ENCODE data around the gene ANTXR1. TPM values are rescaled to one million over a fixed set of nuclear protein-coding genes. Genes with fewer than 3 reads are reported as not detected.

ANTXR1 gene
- total RNA-seq, 1 experiment from 2014 or later: 25.7 TPM

- CTCF ChIA-PET: no interaction called here
- no peak for TF ChIP-seq YY1 (IDR thresholded peaks at IDR 0.05; ENCODE audit: extremely low read depth, insufficient replicate concordance, low read depth, low read length)
- no peak for TF ChIP-seq EGR1 (IDR thresholded peaks at IDR 0.05; ENCODE audit: low read depth)
- TF ChIP-seq CEBPB (IDR thresholded peaks at IDR 0.05; ENCODE audit: low read depth): no peak
- TF ChIP-seq MAX (IDR thresholded peaks at IDR 0.05): no peak
- TF ChIP-seq RAD21 (IDR thresholded peaks at IDR 0.05; ENCODE audit: low read depth): no peak
- TF ChIP-seq POLR2A (IDR thresholded peaks at IDR 0.05; ENCODE audit: borderline replicate concordance, extremely low read depth, insufficient read depth, insufficient read length): no peak
- no peak for TF ChIP-seq POLR2AphosphoS5 (IDR thresholded peaks at IDR 0.05; ENCODE audit: low read depth, low read length)
- no peak for TF ChIP-seq EZH2 (IDR thresholded peaks at IDR 0.05)
- no peak for TF ChIP-seq REST (IDR thresholded peaks at IDR 0.05; ENCODE audit: low read depth)
- Histone ChIP-seq H3K79me2 (ENCODE audit: insufficient read depth, low read length) (no peaks in the 10 kb centered on the region), H4K20me1 (ENCODE audit: insufficient read depth) (no peaks in the 10 kb centered on the region), H3K9ac (ENCODE audit: low read length) (no peak overlapping the region), H3K36me3 (ENCODE audit: control insufficient read depth in 1 of 2, insufficient read depth in 2 of 2, low read length in 2 of 2) (no peaks in the 10 kb centered on the region), H3K4me3 (replicated peaks in 1 of 2; ENCODE audit: low read depth in 1 of 2, low read length in 2 of 2) (no peak overlapping the region), H3K9me3 (ENCODE audit: control insufficient read depth in 1 of 2, insufficient read depth in 1 of 2, low read depth in 1 of 2, low read length in 2 of 2) (no peaks in the 10 kb centered on the region), H3K27ac (ENCODE audit: low read depth, low read length) (no peak overlapping the region), H3K4me1 (ENCODE audit: control insufficient read depth in 1 of 2, insufficient read depth in 2 of 2, low read length in 2 of 2) (no peaks in the 10 kb centered on the region), H3K9me2 (ENCODE audit: insufficient read depth) (0 out of 2 replicates have a peak, but pooled peaks cover 3% of the 10 kb centered on the region), H3K27me3 (ENCODE audit: insufficient read depth, low read length) (no peaks in the 10 kb centered on the region), H3K4me2 (ENCODE audit: low read length) (no peak overlapping the region), H2AFZ (ENCODE audit: low read depth, low read length, poor library complexity, severe bottlenecking) (no peak overlapping the region)
- BruUV-seq (replicated peaks): no TSS peak
- no peak for DNase-seq (ENCODE audit: low read depth, low spot score)
- intact Hi-C loops (cut with micrococcal nuclease): no loop called here
- RAD21 ChIA-PET (ENCODE audit: low non-redundant PET in 1 of 2, low total read pairs in 2 of 2, uncharacterized antibody in 2 of 2, unreplicated experiment in 2 of 2): no interaction called here
- ATAC-seq: no peak
- POLR2A ChIA-PET: no interaction called here
Measured at GRCh38 chr2:69062307-69062962, 49.5 kb downstream of the ANTXR1 start.

Data from HCT116 (cell line).